Measurements from ENCODE around the gene CCL8. TPM values are rescaled to one million over a fixed set of nuclear protein-coding genes. Genes with fewer than 3 reads are reported as not detected.

Gene CCL8
- total and polyA plus RNA-seq, 2 donors, result 0.44 to 1.0 TPM

DNA sequence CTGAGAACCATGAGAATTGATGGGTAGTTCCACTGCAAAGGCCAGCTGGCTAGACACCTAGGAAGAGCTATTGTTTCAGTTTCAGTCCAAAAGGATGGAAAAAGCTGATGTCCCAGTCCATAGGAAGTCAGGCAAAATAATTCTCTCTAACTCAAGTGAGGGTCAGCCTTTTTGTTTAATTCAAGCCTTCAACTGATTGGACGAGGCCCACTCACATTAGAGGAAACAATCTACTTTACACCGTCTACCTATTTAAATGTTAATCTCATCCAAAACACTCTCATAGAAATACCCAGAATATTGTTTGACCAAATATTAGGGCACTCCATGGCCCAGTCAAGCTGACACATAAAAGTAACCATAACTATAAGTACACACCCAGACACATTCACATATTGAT is 22.7 kb downstream of the CCL8 start:
- DNase-seq (ENCODE audit: extremely low spot score), result no peak
- Histone ChIP-seq H3K4me3 (ENCODE audit: low read depth, low read length) (no peak overlapping the region), H3K36me3 (ENCODE audit: insufficient read depth) (no peaks in the 10 kb centered on the region), H3K27ac (ENCODE audit: low read depth) (no peak overlapping the region), H3K4me1 (ENCODE audit: insufficient read depth) (no peaks in the 10 kb centered on the region)
- 74% methylated on average over 2 of the region's 2 CpGs for WGBS

DNA sequence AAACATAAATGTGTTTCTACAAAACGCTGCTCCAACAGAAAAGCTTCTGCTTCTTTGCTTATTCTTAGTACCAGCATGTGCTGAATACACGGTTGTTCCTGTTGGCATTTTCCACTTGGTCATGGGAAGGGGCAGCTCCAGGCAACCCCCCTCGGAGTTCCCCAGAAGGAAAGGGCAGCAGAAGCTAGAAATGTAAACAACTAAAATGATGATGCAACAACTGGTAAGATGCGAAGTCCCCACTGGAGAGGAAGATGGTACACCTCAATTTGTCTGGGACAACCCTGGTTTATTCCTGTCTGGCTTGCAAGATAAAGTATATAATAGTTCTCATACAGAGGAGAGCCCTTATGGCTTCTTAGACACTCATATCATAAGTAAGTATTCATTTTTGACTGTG is 27.8 kb downstream of the CCL8 start:
- no peaks in the 10 kb centered on the region for H3K4me1 ChIP-seq (ENCODE audit: insufficient read depth)
- no peaks in the 10 kb centered on the region for H3K36me3 ChIP-seq (ENCODE audit: insufficient read depth)
- no peak overlapping the region for H3K4me3 ChIP-seq (ENCODE audit: low read depth, low read length)
- WGBS, result 70% methylated on average over 4 of the region's 4 CpGs
- H3K27ac ChIP-seq (ENCODE audit: low read depth), result no peak overlapping the region
- DNase-seq (ENCODE audit: extremely low spot score), result no peak

DNA sequence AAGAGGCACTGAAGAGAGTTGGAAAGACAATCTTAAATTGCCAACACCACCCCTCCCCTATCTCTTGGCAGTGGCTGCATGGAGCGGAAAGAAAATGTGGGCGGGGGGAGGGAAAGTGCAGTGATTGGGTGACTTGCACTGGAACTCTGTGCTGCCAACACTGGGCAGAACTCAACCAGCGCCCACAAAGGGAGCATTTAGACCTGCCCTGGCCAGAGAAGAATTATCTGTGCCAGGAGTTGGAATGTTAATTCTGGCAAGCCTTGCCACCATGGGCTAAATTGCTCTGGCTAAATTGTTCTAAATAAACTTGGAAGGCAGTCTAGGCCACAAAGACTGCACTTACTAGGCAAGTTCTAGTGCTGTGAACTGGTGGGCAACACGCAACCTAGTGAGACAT is 30.5 kb downstream of the CCL8 start:
- no peaks in the 10 kb centered on the region for H3K4me1 ChIP-seq (ENCODE audit: insufficient read depth)
- H3K4me3 ChIP-seq (ENCODE audit: low read depth, low read length), result no peak overlapping the region
- no peaks in the 10 kb centered on the region for H3K36me3 ChIP-seq (ENCODE audit: insufficient read depth)
- WGBS, result 78% methylated on average over 4 of the region's 4 CpGs
- no peak overlapping the region for H3K27ac ChIP-seq (ENCODE audit: low read depth)
- DNase-seq (ENCODE audit: extremely low spot score), result no peak

DNA sequence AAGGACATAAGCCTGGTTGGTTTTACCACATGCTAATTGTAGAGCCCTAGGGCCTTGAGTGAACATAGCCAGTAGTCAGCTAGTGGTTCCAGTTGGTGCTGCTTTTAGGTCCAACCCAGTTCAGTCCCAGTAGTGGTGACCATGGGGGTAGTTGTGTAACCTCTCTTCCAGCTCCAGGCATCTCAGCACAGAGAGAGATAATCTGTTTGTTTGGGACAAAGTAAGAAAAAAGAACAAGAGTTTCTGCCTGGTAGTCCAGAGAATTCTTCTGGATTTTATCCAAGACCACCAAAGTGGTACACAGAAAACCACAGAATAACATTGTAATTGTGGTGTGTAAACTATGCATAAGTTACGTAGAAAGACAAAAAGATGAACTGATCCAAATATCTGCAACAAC is 31.9 kb downstream of the CCL8 start:
- no peak for DNase-seq (ENCODE audit: extremely low spot score)
- no peak overlapping the region for H3K4me3 ChIP-seq (ENCODE audit: low read depth, low read length)
- no peaks in the 10 kb centered on the region for H3K36me3 ChIP-seq (ENCODE audit: insufficient read depth)
- H3K27ac ChIP-seq (ENCODE audit: low read depth), result no peak overlapping the region
- 53% methylated on average over 1 of the region's 1 CpG for WGBS
- H3K4me1 ChIP-seq (ENCODE audit: insufficient read depth), result no peaks in the 10 kb centered on the region

DNA sequence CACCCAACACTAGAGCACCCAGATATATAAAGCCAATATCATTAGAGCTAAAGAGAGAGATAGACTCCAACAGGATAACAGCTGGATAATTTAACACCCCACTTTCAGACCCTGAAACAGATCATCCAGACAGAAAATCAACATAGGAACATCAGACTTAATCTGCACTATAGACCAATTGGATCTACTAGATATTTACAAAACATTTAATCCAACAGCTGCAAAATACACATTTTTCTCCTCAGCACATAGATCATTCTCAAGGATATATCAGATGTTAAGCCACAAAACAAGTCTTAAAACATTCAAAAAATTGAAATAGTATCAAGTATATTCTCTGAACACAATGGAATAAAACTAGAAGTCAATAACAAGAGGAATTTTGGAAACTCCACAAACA is 33.0 kb downstream of the CCL8 start:
- H3K4me1 ChIP-seq (ENCODE audit: insufficient read depth), result no peaks in the 10 kb centered on the region
- H3K4me3 ChIP-seq (ENCODE audit: low read depth, low read length), result no peak overlapping the region
- DNase-seq (ENCODE audit: extremely low spot score), result no peak
- H3K27ac ChIP-seq (ENCODE audit: low read depth), result no peak overlapping the region
- H3K36me3 ChIP-seq (ENCODE audit: insufficient read depth), result no peaks in the 10 kb centered on the region

DNA sequence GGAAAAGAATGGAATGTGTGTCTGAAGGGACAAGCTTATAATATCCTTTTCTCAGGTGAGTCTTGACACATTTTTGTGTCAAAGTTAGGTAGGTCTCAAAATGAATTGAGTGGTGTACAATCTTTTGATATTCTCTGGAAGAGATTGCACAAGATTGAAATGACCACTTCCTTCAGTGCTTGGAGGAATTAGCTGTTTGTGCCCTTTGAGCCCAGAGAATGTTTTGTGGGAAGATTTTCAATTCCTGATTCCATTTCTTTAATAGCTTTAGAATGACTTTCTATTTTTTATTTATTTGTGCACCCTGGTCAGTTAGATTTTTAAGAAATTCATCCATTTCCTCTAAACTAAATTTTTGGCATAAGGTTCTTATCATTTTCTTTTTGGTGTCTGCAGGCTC is 35.4 kb downstream of the CCL8 start:
- Histone ChIP-seq H3K36me3 (ENCODE audit: insufficient read depth) (no peaks in the 10 kb centered on the region), H3K27ac (ENCODE audit: low read depth) (no peak overlapping the region), H3K4me3 (ENCODE audit: low read depth, low read length) (no peak overlapping the region), H3K4me1 (ENCODE audit: insufficient read depth) (no peaks in the 10 kb centered on the region)
- no peak for DNase-seq (ENCODE audit: extremely low spot score)

DNA sequence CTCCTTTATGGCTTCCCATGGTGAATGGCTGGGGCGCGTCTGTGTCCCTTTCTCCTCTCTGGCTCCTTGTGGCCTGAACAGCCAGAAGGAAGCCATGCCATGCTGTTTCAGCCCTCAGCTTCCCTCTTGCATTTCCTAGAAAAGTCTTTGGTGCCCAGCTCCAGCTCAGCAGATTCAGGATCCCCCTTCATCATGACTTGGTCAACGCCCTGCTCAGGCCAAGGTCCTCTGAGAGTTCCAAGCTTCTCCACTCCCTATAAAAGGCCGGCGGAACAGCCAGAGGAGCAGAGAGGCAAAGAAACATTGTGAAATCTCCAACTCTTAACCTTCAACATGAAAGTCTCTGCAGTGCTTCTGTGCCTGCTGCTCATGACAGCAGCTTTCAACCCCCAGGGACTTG is 37.0 kb downstream of the CCL8 start, which contains the start of gene CCL13:
TSS of gene CCL13 (plus strand) at position 287 of the 400 bp plus-strand sequence. CDS start at position 334, 47 bp downstream.
- Histone ChIP-seq H3K4me1 (ENCODE audit: insufficient read depth) (no peaks in the 10 kb centered on the region), H3K36me3 (ENCODE audit: insufficient read depth) (no peaks in the 10 kb centered on the region), H3K27ac (ENCODE audit: low read depth) (no peak within 1 kb of the TSS), H3K4me3 (ENCODE audit: low read depth, low read length) (no peak within 1 kb of the TSS)
- DNase-seq (ENCODE audit: extremely low spot score), result no peak
- WGBS, result 87% methylated on average over 5 of the region's 5 CpGs

DNA sequence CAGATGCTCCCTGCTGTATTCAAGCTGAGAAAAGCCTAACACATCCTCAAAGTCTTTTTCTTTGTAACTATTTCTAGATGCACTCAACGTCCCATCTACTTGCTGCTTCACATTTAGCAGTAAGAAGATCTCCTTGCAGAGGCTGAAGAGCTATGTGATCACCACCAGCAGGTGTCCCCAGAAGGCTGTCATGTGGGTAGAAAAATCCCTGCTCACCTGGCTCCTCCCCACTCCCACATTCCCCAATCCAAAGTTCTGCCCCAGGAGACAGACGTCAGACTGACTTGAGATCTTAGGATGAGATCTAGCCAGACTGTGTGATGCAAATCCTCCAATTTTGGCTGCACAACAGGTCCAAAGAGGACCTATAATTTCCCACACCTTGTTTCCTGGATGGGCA is 38.2 kb downstream of the CCL8 start:
- Histone ChIP-seq H3K4me3 (ENCODE audit: low read depth, low read length) (no peak overlapping the region), H3K27ac (ENCODE audit: low read depth) (no peak overlapping the region), H3K36me3 (ENCODE audit: insufficient read depth) (no peaks in the 10 kb centered on the region), H3K4me1 (ENCODE audit: insufficient read depth) (no peaks in the 10 kb centered on the region)
- DNase-seq (ENCODE audit: extremely low spot score), result no peak
- WGBS, result 74% methylated on average over 2 of the region's 2 CpGs

DNA sequence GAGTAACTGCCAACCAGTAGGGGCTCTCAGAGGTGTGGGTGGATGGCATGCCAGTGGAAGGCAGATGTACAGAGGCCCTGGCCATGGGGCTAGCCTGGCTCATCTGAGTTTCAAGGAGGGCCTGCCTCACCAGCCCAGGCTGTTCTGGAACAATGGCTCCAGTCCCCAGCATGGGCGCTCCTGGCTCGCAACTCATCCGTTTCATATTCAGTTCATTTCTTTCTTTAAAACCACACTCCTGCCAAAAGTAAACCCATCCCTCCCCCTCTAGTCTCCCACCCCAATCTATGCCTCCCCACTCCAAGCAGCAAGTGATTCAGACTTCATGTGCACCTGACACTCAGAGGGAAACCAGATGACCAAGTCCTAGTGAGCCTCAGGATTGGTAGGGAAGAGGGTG is 39.4 kb downstream of the CCL8 start:
- no peak for DNase-seq (ENCODE audit: extremely low spot score)
- no peaks in the 10 kb centered on the region for H3K36me3 ChIP-seq (ENCODE audit: insufficient read depth)
- WGBS, result 94% methylated on average over 3 of the region's 3 CpGs

DNA sequence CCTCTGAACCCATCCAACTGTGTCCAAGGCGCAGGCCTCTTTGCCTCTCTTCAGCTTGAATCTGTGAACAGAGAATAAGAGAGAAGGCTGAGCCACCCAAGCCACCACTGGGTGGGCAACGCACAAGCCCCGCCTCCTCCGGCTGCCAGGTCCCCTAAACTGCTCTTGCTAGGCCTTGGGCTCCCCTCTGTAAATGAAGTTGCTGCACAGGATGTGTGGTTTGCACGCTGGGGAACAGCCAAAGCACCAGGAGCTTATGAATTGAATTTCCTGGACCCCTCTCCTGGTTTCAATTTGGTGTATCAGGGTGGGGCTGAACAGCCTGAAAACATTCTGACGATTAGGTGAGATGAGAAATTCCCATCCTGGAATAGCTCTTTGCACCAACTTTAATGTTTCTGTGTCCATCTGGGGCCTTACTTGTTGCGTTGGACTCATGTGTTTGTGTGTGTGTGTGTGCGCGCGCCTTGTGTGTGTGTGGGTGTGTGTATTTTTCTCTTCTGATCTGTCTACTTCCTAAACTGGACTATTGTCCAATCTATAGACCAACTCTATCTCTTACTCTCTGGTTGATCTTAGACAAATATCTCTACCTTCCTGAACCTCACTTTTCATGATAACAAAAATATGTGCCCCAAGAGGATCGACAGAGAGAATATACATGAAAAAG is 41.5 kb downstream of the CCL8 start:
- Histone ChIP-seq H3K4me1 (ENCODE audit: insufficient read depth) (no peaks in the 10 kb centered on the region), H3K36me3 (ENCODE audit: insufficient read depth) (no peaks in the 10 kb centered on the region), H3K27ac (ENCODE audit: low read depth) (no peak overlapping the region), H3K4me3 (ENCODE audit: low read depth, low read length) (no peak overlapping the region)
- 83% methylated on average over 11 of the region's 11 CpGs for whole genome bisulfite sequencing
- DNase-seq (ENCODE audit: extremely low spot score), result no peak

More for the DNA sequence above, 39.4 kb downstream of the CCL8 start:
- Histone ChIP-seq H3K27ac (ENCODE audit: low read depth) (no peak overlapping the region), H3K4me3 (ENCODE audit: low read depth, low read length) (no peak overlapping the region), H3K4me1 (ENCODE audit: insufficient read depth) (no peaks in the 10 kb centered on the region)

DNA sequence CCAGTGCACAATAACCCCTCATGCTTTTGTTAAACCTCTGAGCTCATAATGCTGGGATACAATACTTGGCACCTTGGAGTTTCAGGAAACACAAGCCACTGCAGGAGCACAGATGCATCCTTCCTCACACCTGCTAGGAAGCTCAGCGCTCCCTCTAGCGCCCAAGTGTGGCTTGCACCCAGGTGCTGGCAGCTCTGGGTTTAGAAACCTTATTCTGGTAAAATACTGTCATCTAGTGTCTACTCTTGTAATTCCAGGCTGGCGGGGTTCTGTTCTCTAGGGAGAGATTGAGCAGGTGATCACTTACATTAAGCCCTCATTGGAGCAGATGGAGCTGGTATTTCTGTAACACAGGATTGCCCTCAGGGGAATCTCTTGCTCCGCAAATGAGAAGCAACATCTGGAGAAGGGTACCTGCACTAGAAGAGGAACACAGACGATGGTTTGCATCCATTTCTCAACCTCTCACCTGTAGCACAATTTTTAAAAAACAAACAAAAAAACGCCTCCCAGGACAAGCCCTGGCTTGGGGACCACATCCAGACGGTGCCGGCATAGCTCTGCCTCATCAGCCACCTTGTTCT is 42.3 kb downstream of the CCL8 start:
- no peaks in the 10 kb centered on the region for H3K36me3 ChIP-seq (ENCODE audit: insufficient read depth)
- WGBS, result 22% methylated on average over 8 of the region's 8 CpGs
- no peaks in the 10 kb centered on the region for H3K4me1 ChIP-seq (ENCODE audit: insufficient read depth)
- no peak overlapping the region for H3K4me3 ChIP-seq (ENCODE audit: low read depth, low read length)
- peak; percentile 77 for DNase-seq (ENCODE audit: extremely low spot score)
- no peak overlapping the region for H3K27ac ChIP-seq (ENCODE audit: low read depth)

DNA sequence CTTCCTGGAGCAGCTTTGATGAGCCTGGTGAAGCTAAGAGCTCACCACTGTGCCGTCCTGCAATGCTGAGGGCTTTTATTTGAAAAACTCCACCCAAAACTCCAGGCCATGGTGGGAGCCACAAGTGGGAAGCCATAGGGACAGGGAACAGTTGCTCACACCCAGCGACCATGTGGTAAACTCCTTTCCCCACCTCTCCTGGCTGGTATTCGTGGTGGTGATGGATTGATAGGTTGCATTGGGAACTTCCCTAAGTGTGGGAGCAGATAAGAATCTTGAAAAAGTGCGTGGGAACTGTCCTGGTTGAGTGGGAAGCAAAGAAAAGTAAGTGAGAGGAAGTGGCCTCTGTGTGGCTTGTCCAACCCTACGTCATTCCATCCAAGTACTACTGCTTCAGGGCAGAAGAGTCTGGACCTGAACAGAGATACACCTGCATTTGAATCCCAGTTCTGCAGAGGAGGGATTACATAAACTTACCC is 44.0 kb downstream of the CCL8 start, which contains the start of gene CCL1:
TSS of gene CCL1 (minus strand) at position 51 of the 479 bp plus-strand sequence. CDS start 72 bp downstream, outside the sequence.
- DNase-seq (ENCODE audit: extremely low spot score), result no peak

DNA sequence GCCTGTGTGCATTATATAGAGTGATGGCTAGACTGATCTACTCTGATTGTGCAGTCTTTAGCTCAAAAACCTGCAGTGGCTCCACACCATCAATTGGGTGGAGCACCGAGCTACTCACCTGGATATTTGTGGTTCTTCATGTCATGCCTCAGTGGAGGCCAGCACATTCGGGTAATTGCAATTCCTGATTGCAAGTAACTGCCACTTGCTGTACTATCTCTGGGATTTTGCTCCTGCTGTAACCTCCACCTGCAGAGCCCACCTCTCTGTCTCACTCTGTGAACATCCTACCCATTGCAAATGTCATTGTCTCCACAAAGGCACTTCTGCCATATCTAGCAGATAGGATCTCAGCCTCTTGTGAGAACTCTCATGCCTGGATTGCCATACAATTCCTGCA is 45.5 kb downstream of the CCL8 start:
- Histone ChIP-seq H3K36me3 (ENCODE audit: insufficient read depth) (no peaks in the 10 kb centered on the region), H3K4me1 (ENCODE audit: insufficient read depth) (no peaks in the 10 kb centered on the region), H3K27ac (ENCODE audit: low read depth) (no peak overlapping the region), H3K4me3 (ENCODE audit: low read depth, low read length) (no peak overlapping the region)
- WGBS, result 80% methylated on average over 2 of the region's 2 CpGs
- DNase-seq (ENCODE audit: extremely low spot score), result no peak

More for the DNA sequence above, 44.0 kb downstream of the CCL8 start, which contains the start of gene CCL1:
- 45% methylated on average over 5 of the region's 5 CpGs for WGBS
- H3K27ac ChIP-seq (ENCODE audit: low read depth), result no peak within 1 kb of the TSS
- no peaks in the 10 kb centered on the region for H3K36me3 ChIP-seq (ENCODE audit: insufficient read depth)
- H3K4me3 ChIP-seq (ENCODE audit: low read depth, low read length), result no peak within 1 kb of the TSS
- no peaks in the 10 kb centered on the region for H3K4me1 ChIP-seq (ENCODE audit: insufficient read depth)

DNA sequence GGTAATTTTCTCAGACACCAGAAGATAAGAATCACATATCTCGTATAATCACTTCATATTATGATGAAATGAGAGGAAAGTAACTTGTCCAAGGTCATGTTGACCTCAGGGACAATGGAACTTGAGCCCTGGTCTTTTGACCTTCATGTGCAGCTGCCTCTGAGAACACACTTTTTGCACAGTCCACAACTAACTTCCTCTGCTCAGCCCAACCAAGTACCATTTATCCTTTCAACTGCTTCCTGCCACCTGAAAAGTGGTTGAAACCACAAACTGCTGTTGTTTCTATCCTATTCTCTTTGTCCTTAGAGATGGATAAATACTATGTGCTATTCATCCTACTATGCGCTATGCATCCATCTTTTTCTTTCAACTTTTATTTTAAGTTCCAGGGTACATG is 46.1 kb downstream of the CCL8 start:
- H3K36me3 ChIP-seq (ENCODE audit: insufficient read depth), result no peaks in the 10 kb centered on the region
- 79% methylated on average over 2 of the region's 2 CpGs for WGBS
- no peaks in the 10 kb centered on the region for H3K4me1 ChIP-seq (ENCODE audit: insufficient read depth)
- DNase-seq (ENCODE audit: extremely low spot score), result no peak
- no peak overlapping the region for H3K27ac ChIP-seq (ENCODE audit: low read depth)
- no peak overlapping the region for H3K4me3 ChIP-seq (ENCODE audit: low read depth, low read length)

Data from urinary bladder (tissue), 4 donors.